GM19438 (cell line): ENCODE results near the gene HRH3.

ENCODE experiments used
- ATAC-seq: cut with Tn5 transposase; IDR thresholded peaks from one replicate; pipeline ENCODE4 v1.9.1; 2021; ENCODE audit warnings: low read depth; ENCODE audit not compliant: unreplicated experiment

The HRH3 gene

DNA sequence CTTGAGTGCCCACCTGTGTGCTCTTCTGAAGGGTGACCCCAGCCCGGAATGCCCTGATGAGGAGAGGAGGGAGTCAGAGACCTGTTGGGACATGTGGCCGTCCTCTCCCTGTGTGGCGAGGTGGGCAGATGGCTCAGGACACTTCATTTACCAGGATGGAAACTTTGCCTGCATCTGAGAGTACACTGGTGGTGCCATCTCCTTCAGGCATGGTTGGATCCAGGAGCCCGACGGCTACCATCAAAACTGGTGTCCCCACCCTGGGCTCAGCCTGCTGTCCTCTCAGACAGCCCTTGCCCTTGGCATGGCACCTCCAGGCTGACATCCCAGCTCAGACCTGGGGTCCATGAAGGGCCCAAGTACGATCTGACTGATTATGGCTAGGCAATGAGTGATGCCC is 11.2 kb upstream of the HRH3 start:
- no peak for ATAC-seq

GRCh38 chr20:62230696-62231095 is 10.6 kb upstream of the HRH3 start:
- no peak for ATAC-seq

- ATAC-seq: no peak
Measured at GRCh38 chr20:62230276-62230675, 10.2 kb upstream of the HRH3 start.

- no peak for ATAC-seq
Measured at GRCh38 chr20:62229667-62230066, 9.6 kb upstream of the HRH3 start.

- no peak for ATAC-seq
Measured at GRCh38 chr20:62228982-62229545, 9.0 kb upstream of the HRH3 start.

- no peak for ATAC-seq
Measured at GRCh38 chr20:62227977-62228958, 8.2 kb upstream of the HRH3 start.

- ATAC-seq: no peak
Measured at GRCh38 chr20:62227591-62227976, 7.5 kb upstream of the HRH3 start.

DNA sequence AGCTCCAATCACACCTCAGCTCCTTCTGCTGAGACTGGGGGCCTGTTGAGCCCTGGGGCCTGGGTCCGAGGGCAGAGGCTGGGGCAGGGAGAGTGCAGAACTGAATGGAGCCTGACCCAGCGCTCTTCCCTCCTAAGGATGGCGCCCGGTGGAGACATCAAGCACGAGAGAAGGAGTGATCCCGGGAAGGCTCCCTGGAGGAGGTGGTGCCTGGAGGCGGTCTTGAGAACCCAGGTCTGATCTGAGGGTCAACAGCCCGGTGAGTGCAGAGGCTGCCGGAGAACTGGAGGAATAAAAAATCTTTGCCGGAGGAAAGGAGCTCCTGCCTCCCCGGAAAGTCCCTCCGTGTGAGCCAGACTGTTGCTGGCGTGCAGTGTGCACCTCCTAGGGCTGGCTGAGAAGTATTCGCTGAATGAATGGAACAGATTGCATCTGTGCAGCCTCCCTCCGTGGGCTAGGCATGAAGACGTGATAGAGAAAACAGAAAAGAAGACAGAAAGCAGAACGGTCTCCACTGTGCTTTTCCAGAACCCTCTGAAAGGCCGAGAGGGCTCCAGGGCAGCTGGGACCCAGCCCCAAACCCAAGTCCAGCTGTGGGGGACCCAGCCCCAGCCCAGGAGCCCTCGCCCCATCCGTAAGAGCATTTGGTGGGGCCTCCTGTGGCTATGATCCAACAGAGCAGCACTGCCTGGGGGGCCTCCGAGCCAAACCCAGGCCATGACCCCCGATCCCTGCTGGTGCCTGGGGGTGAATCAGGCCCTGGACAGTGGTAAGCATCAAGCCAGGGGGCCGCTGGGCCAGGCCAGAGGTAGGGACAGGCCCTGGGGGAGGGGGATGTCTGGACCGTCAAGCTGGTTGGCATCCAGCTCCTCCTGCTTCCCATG is 6.9 kb upstream of the HRH3 start:
- no peak for ATAC-seq

DNA sequence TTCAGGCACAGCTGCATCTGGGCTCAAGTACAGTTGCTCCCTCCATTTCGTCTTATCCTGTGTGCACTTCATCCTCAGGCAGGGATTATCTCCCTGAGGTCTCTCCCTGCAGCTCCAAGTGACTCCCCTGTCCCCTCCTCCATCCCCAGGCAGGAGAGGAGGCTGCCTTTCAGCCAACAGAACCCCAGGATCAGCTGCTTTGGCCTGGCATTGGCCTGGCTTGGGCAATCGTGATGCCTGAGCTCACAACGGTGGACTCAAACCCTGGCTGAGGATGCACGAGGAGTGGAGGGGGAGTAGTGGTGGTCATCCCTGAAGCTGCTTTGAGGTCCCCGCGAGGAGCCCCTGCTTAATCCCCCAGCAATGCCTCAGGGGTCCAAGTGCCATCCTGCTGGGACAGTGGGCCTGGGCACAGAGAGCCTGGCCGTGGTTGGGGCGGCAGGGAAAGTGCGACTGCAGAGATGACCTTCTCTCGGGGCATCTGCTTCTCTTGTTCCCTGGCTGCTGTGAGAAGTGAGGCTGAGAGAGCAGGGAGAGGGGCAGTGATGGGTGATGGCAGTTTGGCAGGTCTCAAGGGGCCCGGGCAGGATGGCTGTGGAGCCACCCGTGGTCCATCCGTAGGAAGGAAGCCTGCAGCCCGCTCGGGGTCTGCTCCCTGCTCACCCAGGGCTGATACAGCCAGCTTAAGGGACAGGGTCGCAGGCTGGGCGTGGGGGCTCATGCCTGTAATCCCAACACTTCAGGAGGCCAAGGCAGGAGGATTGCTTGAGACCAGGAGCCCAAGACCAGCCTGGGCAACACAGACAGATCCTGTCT is 6.0 kb upstream of the HRH3 start:
- ATAC-seq: no peak

GRCh38 chr20:62225026-62225425 is 4.9 kb upstream of the HRH3 start:
- no peak for ATAC-seq

DNA sequence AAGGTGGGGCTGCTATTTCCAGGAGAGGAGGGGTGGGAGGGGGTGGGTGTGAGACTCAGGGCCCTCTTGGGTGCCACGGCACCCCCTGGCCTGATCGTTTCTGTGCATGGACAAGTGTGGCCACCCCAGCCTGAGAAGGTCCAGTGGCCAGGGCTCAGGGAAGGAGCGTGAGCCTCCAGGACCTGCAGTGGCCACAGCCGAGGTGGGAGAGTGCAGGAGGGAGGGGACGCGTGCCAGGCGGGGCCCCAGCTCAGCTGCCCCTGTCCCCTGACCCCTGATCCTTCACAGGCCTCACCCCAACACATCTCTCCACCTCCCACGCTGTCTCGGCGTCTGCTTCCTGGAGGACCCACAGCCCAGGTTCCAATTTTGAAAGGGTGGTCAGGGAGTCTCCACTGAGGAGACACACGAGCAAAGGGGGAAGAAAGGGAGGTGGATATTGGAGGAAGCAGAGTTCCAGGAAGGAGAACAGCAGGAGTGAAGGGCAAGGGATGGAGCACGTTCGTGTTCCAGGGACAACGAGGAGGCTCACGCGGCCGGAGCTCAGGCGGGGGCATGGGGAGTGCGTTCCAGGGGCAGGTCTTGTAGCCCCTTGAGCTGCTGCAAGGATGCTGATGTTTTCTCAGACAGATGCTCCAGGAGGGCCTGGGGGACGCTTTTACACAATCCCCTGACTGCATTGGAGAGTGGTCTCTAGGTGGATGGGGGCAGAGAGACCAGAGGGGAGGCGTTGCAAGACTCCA is 4.2 kb upstream of the HRH3 start:
- no peak for ATAC-seq

- no peak for ATAC-seq
Measured at GRCh38 chr20:62223571-62223970, 3.5 kb upstream of the HRH3 start.

GRCh38 chr20:62222972-62223371 is 2.9 kb upstream of the HRH3 start:
- ATAC-seq: no peak

- ATAC-seq: no peak
Measured at GRCh38 chr20:62222266-62222850, 2.3 kb upstream of the HRH3 start.

- ATAC-seq: no peak
Measured at GRCh38 chr20:62220666-62221568, 839 bp upstream of the HRH3 start.

DNA sequence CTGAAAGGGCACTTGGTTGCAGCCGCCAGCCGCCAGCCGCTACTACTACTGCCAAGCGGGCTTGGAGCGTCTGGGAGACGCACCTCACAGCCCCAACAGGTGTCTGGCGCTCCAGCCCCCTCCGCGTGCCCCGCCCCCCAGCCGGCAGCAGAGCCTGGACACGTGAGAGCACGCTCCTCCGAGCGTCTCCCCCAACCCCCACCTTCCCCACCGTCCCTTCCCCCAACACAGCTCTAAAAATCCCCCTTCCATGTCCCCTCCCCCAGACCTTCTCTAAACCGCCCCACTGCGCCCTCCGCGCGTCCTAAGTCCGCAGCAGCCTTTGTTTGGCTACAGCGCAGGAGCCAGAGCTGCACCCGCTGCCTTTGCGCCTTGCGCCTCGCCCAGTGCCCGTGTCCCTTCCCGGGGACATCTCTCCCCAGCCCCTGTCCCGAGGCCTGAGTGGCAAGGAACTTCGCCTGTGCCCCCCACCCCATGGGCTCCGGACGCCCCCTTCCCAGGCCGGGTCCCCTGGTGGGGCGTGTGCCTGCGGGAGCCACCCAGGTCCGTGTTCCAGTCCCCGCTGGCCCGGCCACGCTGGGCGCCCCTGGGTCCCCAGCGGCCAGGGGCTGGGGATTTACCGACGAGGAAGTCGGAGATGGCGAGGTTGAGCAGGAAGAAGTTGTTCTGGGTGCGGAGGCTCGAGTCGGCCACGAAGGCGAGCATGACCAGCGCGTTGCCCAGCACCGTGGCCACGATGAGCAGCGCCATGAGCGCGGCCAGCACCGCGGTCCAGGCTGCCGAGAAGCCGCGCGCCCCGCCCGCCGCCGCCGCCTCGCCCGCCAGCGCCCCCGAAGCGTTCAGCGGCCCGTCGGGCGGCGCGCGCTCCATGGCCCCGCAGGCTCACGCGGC is 732 bp downstream of the HRH3 start:
- ATAC-seq: no peak
